GM23248 (cell line): Measurements from ENCODE around the gene C11orf68.

Experiments
- EZH2 ChIP-seq: fragments of 200-600 bp; sonication (generic); IDR thresholded peaks from 2 replicates; pipeline ENCODE4 v1.6.1; 2018; ENCODE audit warnings: antibody characterized with exemption, mild to moderate bottlenecking; ENCODE audit not compliant: insufficient read depth, poor library complexity, severe bottlenecking
- EZH2phosphoT487 ChIP-seq: fragments of 200-600 bp; sonication (generic); IDR thresholded peaks from 2 replicates; pipeline ENCODE4 v1.6.1; 2018; ENCODE audit warnings: antibody characterized with exemption, moderate library complexity, mild to moderate bottlenecking, low read depth; ENCODE audit not compliant: insufficient read depth

DNA sequence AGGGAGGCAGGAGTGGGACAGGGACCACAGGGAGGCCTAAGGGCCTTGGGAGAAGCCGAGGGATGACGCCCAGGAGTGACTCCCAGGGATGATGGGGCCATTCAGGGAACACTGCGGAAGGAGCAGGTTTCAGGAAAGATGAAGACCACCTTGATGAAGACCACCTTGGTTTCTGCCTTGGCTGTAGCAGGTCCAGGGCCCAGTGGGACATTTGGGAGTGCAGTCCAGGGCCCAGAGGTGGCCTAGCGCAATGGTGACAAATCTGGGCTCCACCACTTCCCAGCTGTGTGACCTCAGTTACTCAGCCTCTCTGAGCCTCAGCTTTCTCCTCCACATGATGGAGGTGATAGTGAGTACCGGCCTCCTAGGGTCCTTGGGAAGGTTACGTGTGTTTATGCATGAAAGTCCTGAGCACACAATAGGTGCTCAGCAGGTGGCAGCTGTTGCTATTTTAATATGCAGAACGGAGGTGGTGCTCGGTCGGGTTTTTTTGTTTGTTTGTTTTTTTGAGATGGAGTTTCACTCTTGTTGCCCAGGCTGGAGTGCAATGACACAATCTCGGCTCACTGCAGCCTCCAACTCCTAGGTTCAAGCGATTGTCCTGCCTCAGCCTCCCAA is 27.2 kb upstream of the C11orf68 start:
- no peak for TF ChIP-seq EZH2
- no peak for TF ChIP-seq EZH2phosphoT487
